Measurements from ENCODE around the gene SH3BGRL. TPM values are rescaled to one million over a fixed set of nuclear protein-coding genes. Genes with fewer than 3 reads are reported as not detected.

The SH3BGRL gene
- 100 to 1,000 TPM; 161 to 263 (median 211) TPM for polyA plus RNA-seq (ENCODE audit: insufficient read length in 4 of 4)

GRCh38 chrX:81201671-81202455 lies at the start of gene SH3BGRL, which contains the start of gene HMGN5:
Gene SH3BGRL, plus strand, starts transcription at chrX:81202102. Its CDS starts 99 bp downstream, at chrX:81202201.
Gene HMGN5, minus strand, starts transcription at chrX:81201913. Its CDS starts 80,364 bp downstream, at chrX:81121549.
- DNase-seq (ENCODE audit: low read depth in 4 of 4, low spot score in 2 of 4), result peak; percentile 68 to 73 (median 69)

DNA sequence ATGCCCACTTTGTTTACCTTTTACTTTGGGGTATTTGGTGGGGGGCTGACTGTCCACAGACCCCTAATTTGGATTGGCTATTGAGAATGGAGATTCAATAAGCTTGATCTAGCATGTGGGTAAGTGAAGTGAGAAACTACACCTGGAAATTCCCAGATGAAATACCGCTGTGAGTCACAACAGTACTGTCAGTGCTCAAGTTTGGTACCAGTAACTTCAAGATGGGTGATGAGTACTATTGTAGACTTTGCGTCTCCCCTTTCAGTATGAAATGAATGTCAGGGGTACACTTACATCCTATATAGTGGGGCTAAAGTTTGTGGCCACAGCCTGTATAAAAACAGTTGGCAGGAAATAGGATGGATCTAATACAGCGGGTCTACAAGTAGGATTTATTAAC lies 33.5 kb upstream of the SH3BGRL start:
- DNase-seq (ENCODE audit: low read depth in 4 of 4, low spot score in 2 of 4), result no peak

DNA sequence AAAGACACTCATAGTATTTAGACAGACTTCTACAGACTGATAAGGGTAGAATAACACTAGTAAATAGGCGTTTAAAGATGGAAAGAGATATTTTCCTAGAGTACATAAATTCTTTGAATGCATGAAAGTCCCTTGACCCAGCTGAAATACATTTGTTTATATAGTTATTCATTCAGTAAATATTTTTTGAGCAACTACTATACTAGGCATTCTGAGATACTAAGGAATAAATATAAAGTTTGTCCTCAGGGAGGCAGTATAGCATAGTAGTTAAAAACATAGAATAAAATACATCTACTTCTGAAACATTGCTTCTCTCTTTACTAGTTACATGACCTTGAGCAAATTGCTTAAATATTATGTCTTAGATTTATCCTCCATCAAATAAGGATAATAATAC lies 27.6 kb upstream of the SH3BGRL start:
- peak in 2 of 4 donors; percentile 0 to 4 for DNase-seq (ENCODE audit: low read depth in 4 of 4, low spot score in 2 of 4)

DNA sequence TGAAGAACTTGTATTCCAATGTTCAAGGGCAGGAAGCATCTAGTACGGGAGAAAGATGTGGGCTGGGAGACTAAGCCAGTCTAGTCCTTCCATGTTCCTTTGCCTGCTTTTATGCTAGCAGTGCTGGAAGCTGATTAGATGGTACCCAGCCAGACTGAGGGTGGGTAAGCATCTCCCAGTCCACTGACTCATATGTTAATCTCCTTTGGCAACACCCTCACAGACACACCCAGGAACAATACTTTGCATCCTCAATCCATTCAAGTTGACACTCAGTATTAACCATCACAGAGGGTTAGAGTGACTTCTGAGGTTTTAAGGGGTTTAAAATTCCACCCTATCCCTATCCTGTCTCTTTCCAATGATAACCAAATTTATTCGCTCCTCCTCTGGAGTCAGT lies 6.6 kb upstream of the SH3BGRL start:
- DNase-seq (ENCODE audit: low read depth in 4 of 4, low spot score in 2 of 4), result no peak

DNA sequence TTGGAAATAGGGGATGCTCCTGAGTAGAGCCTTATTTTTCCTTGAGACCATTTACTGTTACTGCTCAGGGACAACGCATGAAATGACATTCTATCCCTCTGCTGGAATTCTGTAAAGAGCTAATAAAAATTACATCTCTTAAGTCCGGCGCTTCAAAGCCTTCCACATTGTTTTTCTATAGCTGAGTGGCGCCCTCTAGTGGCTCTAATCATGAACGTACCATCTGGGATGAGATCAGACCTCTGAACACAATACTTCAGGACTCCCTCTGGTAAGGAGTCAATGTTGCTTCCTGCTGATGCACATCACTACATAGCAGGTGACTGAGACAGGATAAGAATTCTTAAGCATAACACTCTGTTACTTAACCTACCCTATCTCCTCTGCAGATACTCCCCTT lies 6.2 kb upstream of the SH3BGRL start:
- DNase-seq (ENCODE audit: low read depth in 4 of 4, low spot score in 2 of 4), result peak in 1 of 4 donors; percentile 19

DNA sequence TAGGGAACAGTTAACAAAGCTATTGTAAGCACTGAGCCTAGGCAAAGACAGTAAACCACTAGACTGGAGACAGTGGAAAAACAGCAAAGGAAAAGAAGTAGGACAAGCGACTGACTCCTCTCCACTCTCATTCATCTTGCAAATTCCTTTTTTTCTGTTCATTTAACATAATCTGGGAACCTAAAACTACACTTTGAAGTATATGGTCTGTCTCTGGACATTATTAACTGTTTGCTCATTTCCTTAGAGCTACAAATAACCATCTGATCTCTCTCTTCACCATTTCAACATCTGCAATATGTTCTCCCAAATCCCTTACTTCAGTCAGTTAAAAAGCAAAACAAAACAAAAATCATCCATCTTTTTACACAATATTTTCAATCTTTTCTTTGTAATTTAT lies 831 bp upstream of the SH3BGRL start:
- no peak for DNase-seq (ENCODE audit: low read depth in 4 of 4, low spot score in 2 of 4)

DNA sequence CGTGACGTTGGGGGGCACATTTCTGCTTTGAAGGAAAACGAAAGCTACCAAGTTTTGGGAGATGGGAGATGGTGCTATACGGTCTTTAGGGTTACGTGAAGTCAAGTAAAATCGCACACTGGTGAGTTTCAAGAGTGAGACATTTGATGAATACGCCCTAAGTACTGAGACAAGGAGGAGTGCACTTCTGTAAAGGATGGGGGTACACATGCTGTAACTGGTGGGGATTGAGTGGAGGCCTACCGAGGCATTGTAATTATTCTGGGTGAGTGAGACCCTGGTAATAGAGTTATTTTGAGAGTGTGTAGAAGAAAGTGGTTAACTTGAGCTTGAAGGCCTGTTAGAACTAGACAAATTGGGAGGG lies 536 bp downstream of the SH3BGRL start:
- peak in 1 of 4 donors; percentile 20 for DNase-seq (ENCODE audit: low read depth in 4 of 4, low spot score in 2 of 4)

DNA sequence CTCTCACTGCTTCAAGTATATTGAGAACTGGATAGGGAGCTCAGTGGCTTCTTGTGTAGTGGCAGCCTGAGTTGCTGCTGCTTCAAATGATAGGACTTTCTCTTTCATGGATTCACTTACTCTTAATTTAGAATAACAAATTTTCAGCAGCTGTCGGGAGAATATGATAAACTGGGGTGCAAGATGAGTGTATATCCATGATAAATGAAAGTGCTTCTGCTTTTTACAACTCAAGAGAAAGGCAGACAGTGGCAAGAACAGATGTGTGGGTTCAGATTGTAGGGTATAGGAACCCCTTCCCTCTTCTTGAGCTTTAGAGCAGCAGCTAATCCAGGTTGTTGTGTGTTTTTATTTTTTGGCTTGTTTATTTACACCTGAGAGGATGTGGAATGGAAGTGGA lies 1.0 kb downstream of the SH3BGRL start:
- no peak for DNase-seq (ENCODE audit: low read depth in 4 of 4, low spot score in 2 of 4)

DNA sequence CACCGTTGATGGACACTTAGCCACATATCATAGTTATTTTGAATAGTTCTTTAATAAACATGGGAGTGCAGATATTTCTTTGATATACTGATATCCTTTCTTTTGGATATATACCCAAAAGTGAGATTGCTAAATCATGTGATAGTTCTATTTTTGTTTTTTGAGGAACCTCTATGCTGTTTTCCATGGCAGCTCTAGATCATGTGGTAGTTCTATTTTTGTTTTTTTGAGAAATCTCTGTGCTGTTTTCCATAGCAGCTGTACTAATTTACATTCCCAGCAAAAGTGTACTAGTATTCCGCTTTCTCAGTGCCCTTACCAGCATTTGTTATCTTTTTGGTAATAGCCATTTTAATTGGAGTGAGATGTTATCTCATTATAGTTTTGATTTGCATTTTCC lies 3.6 kb downstream of the SH3BGRL start:
- no peak for DNase-seq (ENCODE audit: low read depth in 4 of 4, low spot score in 2 of 4)

DNA sequence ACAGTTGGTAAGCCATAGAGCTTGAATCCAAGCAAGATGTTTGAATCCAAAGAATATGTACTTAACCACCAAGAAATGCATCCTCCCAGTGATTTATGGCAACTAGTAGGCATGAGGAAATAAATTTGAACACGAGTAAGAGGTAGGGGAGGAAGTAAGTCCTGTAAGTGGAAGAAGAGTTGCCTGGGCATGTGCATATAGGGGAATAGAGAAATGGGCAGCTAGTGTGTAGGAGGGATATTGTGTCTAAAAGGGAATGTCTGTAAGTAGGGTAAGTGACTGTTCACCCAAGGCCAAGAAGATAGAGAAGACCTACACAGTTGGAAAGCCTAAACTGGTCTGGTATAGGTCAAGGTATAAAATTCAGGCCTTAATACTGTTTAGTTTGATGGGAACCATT lies 4.6 kb downstream of the SH3BGRL start:
- DNase-seq (ENCODE audit: low read depth in 4 of 4, low spot score in 2 of 4), result no peak

GRCh38 chrX:81208916-81209315 lies 7.0 kb downstream of the SH3BGRL start:
- no peak for DNase-seq (ENCODE audit: low read depth in 4 of 4, low spot score in 2 of 4)

GRCh38 chrX:81215685-81216084 lies 13.8 kb downstream of the SH3BGRL start:
- no peak for DNase-seq (ENCODE audit: low read depth in 4 of 4, low spot score in 2 of 4)

GRCh38 chrX:81229229-81229628 lies 27.3 kb downstream of the SH3BGRL start:
- DNase-seq (ENCODE audit: low read depth in 4 of 4, low spot score in 2 of 4), result no peak

GRCh38 chrX:81229901-81230300 lies 28.0 kb downstream of the SH3BGRL start:
- DNase-seq (ENCODE audit: low read depth in 4 of 4, low spot score in 2 of 4), result no peak

GRCh38 chrX:81231476-81231875 lies 29.6 kb downstream of the SH3BGRL start:
- no peak for DNase-seq (ENCODE audit: low read depth in 4 of 4, low spot score in 2 of 4)

- no peak for DNase-seq (ENCODE audit: low read depth in 4 of 4, low spot score in 2 of 4)
Measured at GRCh38 chrX:81232218-81232617, 30.3 kb downstream of the SH3BGRL start.

- no peak for DNase-seq (ENCODE audit: low read depth in 4 of 4, low spot score in 2 of 4)
Measured at GRCh38 chrX:81237516-81237915, 35.6 kb downstream of the SH3BGRL start.

- DNase-seq (ENCODE audit: low read depth in 4 of 4, low spot score in 2 of 4), result no peak
Measured at GRCh38 chrX:81238166-81238565, 36.3 kb downstream of the SH3BGRL start.

- DNase-seq (ENCODE audit: low read depth in 4 of 4, low spot score in 2 of 4), result no peak
Measured at GRCh38 chrX:81240701-81241331, 38.9 kb downstream of the SH3BGRL start.

DNA sequence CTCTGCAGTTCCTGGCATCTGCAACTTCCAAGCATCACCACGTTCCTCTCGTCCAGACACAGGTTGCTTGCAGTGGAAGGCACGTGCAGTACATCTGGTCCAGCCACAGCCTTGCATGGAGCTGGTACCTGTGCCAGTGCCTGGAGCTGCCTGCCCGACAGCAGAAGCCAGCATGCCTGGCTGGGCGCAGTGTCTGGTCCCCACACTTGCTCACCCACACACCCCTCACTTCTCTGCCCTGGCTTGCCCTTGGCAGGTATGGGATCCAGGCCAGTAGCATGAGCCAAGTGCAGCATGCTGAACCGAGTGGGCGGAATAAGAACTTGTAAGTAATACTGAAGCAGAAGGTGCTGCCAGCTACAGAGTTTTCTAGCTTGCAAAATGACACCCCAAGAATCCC lies 39.9 kb downstream of the SH3BGRL start:
- no peak for DNase-seq (ENCODE audit: low read depth in 4 of 4, low spot score in 2 of 4)

- DNase-seq (ENCODE audit: low read depth in 4 of 4, low spot score in 2 of 4), result no peak
Measured at GRCh38 chrX:81255876-81256275, 54.0 kb downstream of the SH3BGRL start.

DNA sequence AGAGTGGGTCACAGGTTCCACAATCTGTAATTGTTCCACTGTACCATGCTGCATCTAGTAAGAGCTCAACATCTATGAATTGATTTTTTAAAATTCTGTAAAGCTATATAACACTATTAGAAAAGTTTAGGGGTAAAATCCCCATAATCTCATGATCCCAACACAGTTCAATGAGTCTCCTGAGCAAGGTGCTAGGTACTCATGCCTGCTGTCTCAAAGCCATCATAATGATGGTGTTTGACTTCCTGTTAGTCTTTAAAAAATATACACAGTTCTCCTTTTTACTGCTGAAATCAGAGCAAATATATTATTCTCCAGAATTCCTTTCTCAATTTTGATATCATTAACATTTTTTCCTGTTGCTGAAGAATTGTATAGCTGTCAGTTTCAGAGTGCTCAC lies 55.9 kb downstream of the SH3BGRL start:
- no peak for DNase-seq (ENCODE audit: low read depth in 4 of 4, low spot score in 2 of 4)

Measured in left renal cortex interstitium (tissue), 4 donors.